Measurements from ENCODE around the gene KIF21A.

- no peak for TF ChIP-seq EZH2 (IDR thresholded peaks at IDR 0.05; ENCODE audit: low read length, missing control alignments)
- no peak for TF ChIP-seq CTCF (conservative IDR thresholded peaks at IDR 0.05 in 1 of 2, IDR thresholded peaks at IDR 0.05 in 1 of 2; ENCODE audit: low read depth in 1 of 2, low read length in 2 of 2)
Measured at GRCh38 chr12:39431002-39431796, 11.7 kb downstream of the KIF21A start.
